Bronchial epithelial cell (primary cell): ENCODE results near the gene CCDC177. TPM values are rescaled to one million over a fixed set of nuclear protein-coding genes. Genes with fewer than 3 reads are reported as not detected.
A peak's percentile ranks its signal among the peaks of the same experiment; 100 is the strongest.

ENCODE experiments used
- DNase-seq: peaks from one replicate; pipeline ENCODE4 v3.0.0-alpha.2; 2010; ENCODE audit warnings: low read depth
- FAIRE-seq: peaks from 2 replicates; lab custom pipeline; 2011; peaks lifted over from hg19 to GRCh38; lab: Jason Lieb, UNC
- H3K27me3 ChIP-seq: 2 replicates; pipeline ENCODE4 v1.5.1; 2011; ENCODE audit warnings: low read length; ENCODE audit not compliant: control insufficient read depth, insufficient read depth
- H3K36me3 ChIP-seq: 2 replicates; pipeline ENCODE4 v1.5.1; 2011; ENCODE audit warnings: low read length; ENCODE audit not compliant: control insufficient read depth, insufficient read depth
- H3K4me3 ChIP-seq: 2 replicates; pipeline ENCODE4 v1.5.1; 2011; ENCODE audit warnings: mild to moderate bottlenecking, low read depth, low read length, control low read depth
- total RNA-seq: library from RNA; depleted of rRNA; stranded (reverse); fragments of >200 nt; gene quantifications from 2 replicates; pipeline ENCODE4 v1.2.1, GENCODE V29; 2014
- TF ChIP-seq, protein P1 (sequence below): IDR thresholded peaks from 2 replicates; pipeline ENCODE4 v1.5.1; 2011; ENCODE audit warnings: mild to moderate bottlenecking, moderate library complexity, low read length, control low read depth, inconsistent platforms; ENCODE audit not compliant: insufficient read depth, severe bottlenecking

Gene CCDC177
- total RNA-seq, 1 donor from 2014 or later: not detected

DNA sequence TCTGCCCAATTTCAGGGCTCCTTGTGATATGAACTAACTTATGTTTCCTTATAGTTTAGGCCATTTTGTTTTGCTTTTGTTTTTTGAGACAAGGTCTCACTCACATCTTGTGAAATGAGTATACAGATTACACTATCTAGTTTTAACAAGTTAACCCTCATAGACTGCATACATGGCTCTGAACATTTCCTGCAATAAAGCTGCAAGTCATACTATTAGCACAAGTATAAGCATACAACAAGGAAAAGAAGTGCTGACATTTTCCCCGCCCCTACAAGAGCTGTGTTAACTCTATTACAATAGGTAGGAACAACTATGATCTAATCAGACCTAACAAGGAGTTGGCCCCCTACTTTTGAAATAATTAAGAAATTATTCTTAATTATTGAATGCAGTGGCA, 35.9 kb downstream of the CCDC177 start:
- no peaks in the 10 kb centered on the region for H3K27me3 ChIP-seq
- DNase-seq (no peak), FAIRE-seq (no peak)
- H3K36me3 ChIP-seq: no peaks in the 10 kb centered on the region
- TF ChIP-seq, protein P1, sequence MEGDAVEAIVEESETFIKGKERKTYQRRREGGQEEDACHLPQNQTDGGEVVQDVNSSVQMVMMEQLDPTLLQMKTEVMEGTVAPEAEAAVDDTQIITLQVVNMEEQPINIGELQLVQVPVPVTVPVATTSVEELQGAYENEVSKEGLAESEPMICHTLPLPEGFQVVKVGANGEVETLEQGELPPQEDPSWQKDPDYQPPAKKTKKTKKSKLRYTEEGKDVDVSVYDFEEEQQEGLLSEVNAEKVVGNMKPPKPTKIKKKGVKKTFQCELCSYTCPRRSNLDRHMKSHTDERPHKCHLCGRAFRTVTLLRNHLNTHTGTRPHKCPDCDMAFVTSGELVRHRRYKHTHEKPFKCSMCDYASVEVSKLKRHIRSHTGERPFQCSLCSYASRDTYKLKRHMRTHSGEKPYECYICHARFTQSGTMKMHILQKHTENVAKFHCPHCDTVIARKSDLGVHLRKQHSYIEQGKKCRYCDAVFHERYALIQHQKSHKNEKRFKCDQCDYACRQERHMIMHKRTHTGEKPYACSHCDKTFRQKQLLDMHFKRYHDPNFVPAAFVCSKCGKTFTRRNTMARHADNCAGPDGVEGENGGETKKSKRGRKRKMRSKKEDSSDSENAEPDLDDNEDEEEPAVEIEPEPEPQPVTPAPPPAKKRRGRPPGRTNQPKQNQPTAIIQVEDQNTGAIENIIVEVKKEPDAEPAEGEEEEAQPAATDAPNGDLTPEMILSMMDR: no peak
- H3K4me3 ChIP-seq: no peak overlapping the region

DNA sequence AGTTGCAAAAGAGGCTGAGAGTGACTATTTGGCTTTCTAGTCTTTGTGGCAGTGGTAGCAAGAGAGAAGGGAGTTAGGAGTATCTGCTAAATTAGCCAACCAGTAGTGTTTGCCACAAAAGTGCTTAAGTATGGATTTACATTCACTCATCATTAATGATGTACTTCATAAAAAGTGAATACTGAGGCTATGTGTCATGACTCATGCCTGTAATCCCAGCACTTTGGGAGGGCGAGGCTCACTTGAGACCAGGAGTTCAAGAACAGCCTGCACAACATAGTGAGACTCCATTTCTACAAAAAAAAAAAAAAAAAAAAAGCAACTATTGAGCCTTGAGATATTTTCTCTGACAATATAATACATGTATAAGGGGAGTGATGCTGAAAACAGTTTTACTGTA, 36.8 kb downstream of the CCDC177 start:
- Histone ChIP-seq H3K27me3 (peaks cover 1% of the 10 kb centered on the region), H3K4me3 (no peak overlapping the region), H3K36me3 (no peaks in the 10 kb centered on the region)
- no peak for FAIRE-seq
- TF ChIP-seq, protein P1: no peak
- peak; percentile 10 for DNase-seq

DNA sequence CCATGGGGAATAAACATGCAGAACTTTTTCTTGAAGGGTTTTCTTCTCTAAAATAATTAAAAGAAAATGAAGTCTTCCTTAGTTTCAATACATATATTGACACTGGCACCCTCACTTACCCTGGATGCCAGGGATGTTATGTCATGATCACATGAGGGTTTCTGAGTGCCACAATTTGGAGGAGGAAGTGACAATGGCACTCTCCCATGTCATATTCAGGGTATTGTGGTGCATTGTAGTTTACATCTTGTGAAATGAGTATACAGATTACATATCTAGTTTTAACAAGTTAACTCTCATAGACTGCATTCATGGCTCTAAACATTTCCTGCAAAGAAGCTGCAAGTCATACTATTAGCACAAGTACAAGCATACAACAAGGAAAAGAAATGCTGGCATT, 37.7 kb downstream of the CCDC177 start:
- no peak for FAIRE-seq
- TF ChIP-seq, protein P1: no peak
- peaks cover 1% of the 10 kb centered on the region for H3K27me3 ChIP-seq
- no peak for DNase-seq
- no peaks in the 10 kb centered on the region for H3K36me3 ChIP-seq
- no peak overlapping the region for H3K4me3 ChIP-seq

DNA sequence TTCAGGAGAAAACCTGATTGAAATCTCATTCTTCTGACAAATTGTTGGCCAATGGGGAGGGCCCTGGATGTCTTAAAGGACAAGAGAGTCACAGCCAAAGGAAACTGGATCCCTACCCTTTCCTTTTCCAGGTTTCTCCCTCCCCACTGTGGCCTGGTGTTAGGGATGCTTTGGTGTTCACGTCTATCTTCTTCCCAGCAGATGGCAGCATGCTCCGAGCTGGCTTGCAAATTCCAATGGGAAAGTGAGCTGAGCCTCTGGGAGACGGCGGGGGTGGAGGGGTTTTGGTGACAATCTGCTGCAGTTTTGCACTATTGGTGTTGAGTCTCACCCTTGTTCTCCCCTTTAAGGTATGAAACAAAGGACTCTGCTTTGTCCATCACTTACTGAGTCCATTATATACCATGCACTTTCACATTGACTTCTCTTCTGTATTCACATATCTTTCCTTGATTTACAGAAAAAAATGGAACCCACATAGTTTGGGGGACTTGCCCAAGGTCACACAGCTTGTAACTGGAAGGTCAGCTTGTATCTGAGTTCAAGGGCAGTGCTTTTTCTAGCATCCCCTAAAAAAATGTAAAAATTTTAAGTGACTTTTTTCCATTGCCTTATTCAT, 39.3 kb downstream of the CCDC177 start:
- TF ChIP-seq, protein P1: peak; percentile 86
- no peak overlapping the region for H3K4me3 ChIP-seq
- FAIRE-seq: no peak
- H3K27me3 ChIP-seq: peaks cover 1% of the 10 kb centered on the region
- H3K36me3 ChIP-seq: no peaks in the 10 kb centered on the region
- peak; percentile 51 for DNase-seq

DNA sequence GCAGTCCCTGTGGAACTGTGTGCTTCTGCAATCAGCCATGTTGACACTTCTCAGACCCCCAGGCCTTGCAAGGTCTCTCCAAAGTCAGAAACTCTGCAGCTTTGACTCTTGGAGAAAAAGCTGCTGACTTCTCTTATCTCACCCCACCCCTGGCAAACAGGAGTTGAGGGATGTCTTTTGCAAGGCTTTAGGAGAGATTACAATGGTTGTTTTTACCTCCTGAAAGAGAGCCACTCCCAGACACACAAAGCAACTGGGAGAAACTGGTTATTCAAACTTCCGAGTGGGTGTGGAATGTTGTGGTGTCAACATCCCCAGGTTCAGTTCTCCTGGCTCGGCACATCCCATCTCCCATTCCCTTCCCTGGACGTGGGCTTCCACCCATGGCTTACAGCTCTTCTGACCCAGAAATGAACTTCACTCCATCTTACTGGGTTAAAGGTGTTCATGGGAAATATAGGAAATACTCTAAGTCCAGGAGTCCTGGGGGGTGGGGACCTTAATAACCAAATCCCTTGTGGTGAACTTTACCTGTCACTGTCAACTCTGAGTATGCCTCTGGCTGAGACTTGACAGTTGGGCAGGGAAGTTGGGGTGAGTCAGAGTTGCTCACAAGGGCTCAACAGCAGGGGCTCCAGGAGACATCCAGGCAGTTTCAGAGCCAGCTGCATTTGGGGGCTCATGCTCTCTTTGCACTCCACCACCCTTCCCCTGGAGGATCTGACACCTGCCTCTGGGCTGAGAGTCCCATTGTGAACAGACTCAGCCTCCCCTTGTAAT, 41.9 kb downstream of the CCDC177 start:
- TF ChIP-seq, protein P1: no peak
- Histone ChIP-seq H3K4me3 (no peak overlapping the region), H3K36me3 (no peaks in the 10 kb centered on the region), H3K27me3 (peaks cover 3% of the 10 kb centered on the region)
- FAIRE-seq: no peak
- peak; percentile 54 for DNase-seq
